Body of pancreas (tissue), 4 donors: ENCODE results near the gene MUC6. TPM values are rescaled to one million over a fixed set of nuclear protein-coding genes. Genes with fewer than 3 reads are reported as not detected.

Source experiments
- ATAC-seq: fragments of 150-250 bp; one replicate; pipeline ENCODE4 v1.9.1; 2016
- DNase-seq, 4 donors: peaks; one replicate each; pipeline ENCODE4 v3.0.0-alpha.2; 2019
- H3K27ac ChIP-seq, 4 donors: fragments of 200-600 bp; sonication (generic); 1 replicate in 3 of 4; 2 replicates in 1 of 4; pipeline versions ENCODE4 v1.5.1 to v1.6.1; 2016 to 2019; ENCODE audit warnings: mild to moderate bottlenecking in 1 of 4, mixed read lengths in 1 of 4, moderate library complexity in 1 of 4
- H3K27me3 ChIP-seq, 2 donors: fragments of 200-600 bp; sonication (generic); one replicate each; pipeline ENCODE4 v1.6.0; 2016; ENCODE audit warnings: mild to moderate bottlenecking in 1 of 2
- H3K36me3 ChIP-seq, 2 donors: fragments of 200-600 bp; sonication (generic); replicated peaks in 1 of 2; 2 replicates each; pipeline ENCODE4 v1.5.1; 2016; ENCODE audit warnings: low read depth in 2 of 2; ENCODE audit not compliant: insufficient read depth in 1 of 2
- H3K4me1 ChIP-seq: fragments of 200-600 bp; sonication (generic); one replicate; pipeline ENCODE4 v1.6.0; 2016
- H3K4me3 ChIP-seq, 2 donors: fragments of 200-600 bp; sonication (generic); 1 replicate in 1 of 2; 2 replicates in 1 of 2; pipeline ENCODE4 v1.5.1; 2016 to 2019
- H3K9me3 ChIP-seq, 3 donors: fragments of 200-600 bp; sonication (generic); 1 replicate in 2 of 3; 2 replicates in 1 of 3; pipeline ENCODE4 v1.5.1; 2016
- POLR2A ChIP-seq, 3 donors: fragments of 450-650 bp; IDR thresholded peaks; one replicate each; pipeline ENCODE4 v1.6.1; 2016; ENCODE audit warnings: antibody characterized with exemption in 3 of 3, mild to moderate bottlenecking in 2 of 3
- WGBS, 2 donors: methylation state at CpG; one replicate each; pipeline ENCODE4 v1.1.5; 2017; 5-methylcytosine and 5-hydroxymethylcytosine counted together
- intact Hi-C: fragments of 100-400 bp; cut with DNase I; formaldehyde crosslinking; loops from one replicate; pipeline ENCODE4 v1.15.1; 2023
- total RNA-seq, 2 donors: library from RNA; depleted of rRNA; stranded (reverse); fragments of >200 nt; gene quantifications; one replicate each; pipeline ENCODE4 v1.1.0, GENCODE V29; 2016
- TF ChIP-seq, protein P1 (sequence below), 7 experiments: fragments of 450-650 bp in 4 of 7; fragments of 200-600 bp in 3 of 7; sonication (generic) in 3 of 7; IDR thresholded peaks; one replicate each; pipeline ENCODE4 v1.5.1; 2016 to 2019; ENCODE audit warnings: antibody characterized with exemption in 7 of 7

Gene MUC6
- total RNA-seq, 2 donors from 2014 or later: 101 to 194 TPM

GRCh38 chr11:1003159-1003558, 33.4 kb downstream of the MUC6 start:
- DNase-seq (no peak), ATAC-seq (no peak)
- 93 to 96% methylated on average over 13 to 20 of the region's 20 CpGs for WGBS, 2 donors

DNA sequence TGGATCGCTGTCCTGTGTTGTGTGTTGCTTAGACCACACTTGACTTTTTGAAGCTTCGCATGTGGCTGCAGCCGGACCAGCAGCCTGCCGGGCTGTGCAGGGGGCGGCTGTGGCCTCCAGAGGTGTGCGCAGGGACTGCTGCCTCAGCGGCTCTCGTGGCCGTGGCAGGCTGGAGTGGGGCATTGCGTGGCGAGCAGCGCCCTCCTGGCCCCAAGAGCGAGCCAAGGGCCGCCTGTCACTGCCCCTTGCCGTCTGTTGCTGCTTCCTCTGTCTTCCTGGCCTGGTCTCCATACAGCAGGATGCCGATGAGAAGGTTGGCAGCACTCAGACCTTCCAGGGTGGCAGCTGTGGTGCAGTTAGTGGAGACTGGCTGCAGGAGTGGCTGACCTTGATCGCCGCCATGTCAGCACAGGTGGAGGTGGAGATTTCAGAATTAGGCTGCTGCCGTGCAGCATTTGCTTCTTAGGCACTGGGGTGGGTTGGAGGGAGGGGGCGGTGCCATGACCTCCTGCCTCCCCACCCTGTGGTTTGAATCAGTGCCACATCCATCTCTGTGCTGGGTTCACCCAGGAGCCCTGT, 34.0 kb downstream of the MUC6 start:
- H3K9me3 ChIP-seq: no peaks in the 10 kb centered on the region
- no peak for TF ChIP-seq POLR2A (IDR thresholded peaks at IDR 0.05)
- TF ChIP-seq, protein P1, sequence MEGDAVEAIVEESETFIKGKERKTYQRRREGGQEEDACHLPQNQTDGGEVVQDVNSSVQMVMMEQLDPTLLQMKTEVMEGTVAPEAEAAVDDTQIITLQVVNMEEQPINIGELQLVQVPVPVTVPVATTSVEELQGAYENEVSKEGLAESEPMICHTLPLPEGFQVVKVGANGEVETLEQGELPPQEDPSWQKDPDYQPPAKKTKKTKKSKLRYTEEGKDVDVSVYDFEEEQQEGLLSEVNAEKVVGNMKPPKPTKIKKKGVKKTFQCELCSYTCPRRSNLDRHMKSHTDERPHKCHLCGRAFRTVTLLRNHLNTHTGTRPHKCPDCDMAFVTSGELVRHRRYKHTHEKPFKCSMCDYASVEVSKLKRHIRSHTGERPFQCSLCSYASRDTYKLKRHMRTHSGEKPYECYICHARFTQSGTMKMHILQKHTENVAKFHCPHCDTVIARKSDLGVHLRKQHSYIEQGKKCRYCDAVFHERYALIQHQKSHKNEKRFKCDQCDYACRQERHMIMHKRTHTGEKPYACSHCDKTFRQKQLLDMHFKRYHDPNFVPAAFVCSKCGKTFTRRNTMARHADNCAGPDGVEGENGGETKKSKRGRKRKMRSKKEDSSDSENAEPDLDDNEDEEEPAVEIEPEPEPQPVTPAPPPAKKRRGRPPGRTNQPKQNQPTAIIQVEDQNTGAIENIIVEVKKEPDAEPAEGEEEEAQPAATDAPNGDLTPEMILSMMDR (IDR thresholded peaks at IDR 0.05): no peak
- WGBS, 2 donors: 63 to 80% methylated on average over 3 to 20 of the region's 20 CpGs
- intact Hi-C loops: no loop called here
- ATAC-seq (no peak), DNase-seq (peak in 2 of 4 donors; percentile 54 to 63)
- H3K4me3 ChIP-seq: no peak overlapping the region
- peaks cover 26% of the 10 kb centered on the region for H3K4me1 ChIP-seq
- H3K36me3 ChIP-seq: peaks cover 0 to 13% of the 10 kb centered on the region in 2 donors
- H3K27me3 ChIP-seq: no peaks in the 10 kb centered on the region
- peak overlapping the region in 1 of 4 donors; percentile 50 for H3K27ac ChIP-seq

More at GRCh38 chr11:1003159-1003558, 33.4 kb downstream of the MUC6 start:
- no peak for TF ChIP-seq POLR2A (IDR thresholded peaks at IDR 0.05)
- TF ChIP-seq, protein P1 (IDR thresholded peaks at IDR 0.05): no peak
- H3K4me1 ChIP-seq: peaks cover 26% of the 10 kb centered on the region
- intact Hi-C loops: no loop called here
- H3K27ac ChIP-seq: no peak overlapping the region
- no peaks in the 10 kb centered on the region for H3K9me3 ChIP-seq
- H3K4me3 ChIP-seq: no peak overlapping the region
- H3K27me3 ChIP-seq: no peaks in the 10 kb centered on the region
- H3K36me3 ChIP-seq: peaks cover 0 to 13% of the 10 kb centered on the region in 2 donors

DNA sequence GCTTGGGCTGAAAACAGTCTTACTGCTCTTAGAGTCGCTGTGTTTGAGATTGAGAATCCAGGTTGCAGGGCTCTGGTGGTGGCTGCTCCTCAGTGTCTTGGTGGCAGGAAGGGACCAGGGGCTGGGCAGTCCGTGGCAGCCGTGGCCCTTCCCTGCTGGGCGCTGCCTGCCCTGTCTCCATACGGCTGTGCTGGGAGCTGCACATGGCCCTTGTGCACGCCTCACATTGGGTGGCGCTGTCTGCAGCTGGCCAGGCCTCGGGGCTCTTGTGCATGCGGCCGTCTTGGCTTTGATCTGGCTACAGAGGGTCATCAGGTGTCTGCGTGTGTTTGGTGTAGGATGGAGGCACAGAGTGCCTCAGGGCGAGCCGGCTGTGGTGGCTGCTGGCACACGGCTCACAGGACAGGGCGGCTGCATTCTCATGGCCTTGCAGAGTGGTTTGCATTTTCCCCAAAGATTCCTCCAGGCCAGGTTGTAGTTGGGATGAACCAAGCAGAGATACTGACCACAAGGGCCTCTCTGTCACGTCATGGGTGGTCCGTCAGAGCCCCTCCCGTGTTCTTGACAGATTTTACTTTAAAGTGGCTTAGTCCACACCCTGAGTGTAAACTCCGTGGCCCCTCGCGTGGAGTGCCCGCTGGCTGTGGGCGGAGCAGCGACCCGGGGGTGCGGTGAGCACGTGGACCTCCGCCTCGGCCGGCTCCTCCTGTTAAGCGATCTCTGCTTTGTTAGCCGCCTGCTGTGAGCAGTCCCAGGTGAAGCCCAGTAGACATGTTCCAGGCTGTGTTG, 34.7 kb downstream of the MUC6 start:
- DNase-seq: no peak
- peaks cover 0 to 13% of the 10 kb centered on the region in 2 donors for H3K36me3 ChIP-seq
- no peak for ATAC-seq
- TF ChIP-seq POLR2A (IDR thresholded peaks at IDR 0.05): no peak
- TF ChIP-seq, protein P1 (IDR thresholded peaks at IDR 0.05): no peak
- H3K27me3 ChIP-seq: no peaks in the 10 kb centered on the region
- H3K9me3 ChIP-seq: no peaks in the 10 kb centered on the region
- no peak overlapping the region for H3K27ac ChIP-seq
- intact Hi-C loops: no loop called here
- no peak overlapping the region for H3K4me3 ChIP-seq
- 91 to 96% methylated on average over 20 to 32 of the region's 32 CpGs for WGBS, 2 donors
- peaks cover 20% of the 10 kb centered on the region for H3K4me1 ChIP-seq

- DNase-seq (no peak), ATAC-seq (no peak)
- Histone ChIP-seq H3K27me3 (no peaks in the 10 kb centered on the region), H3K36me3 (peaks cover 0 to 13% of the 10 kb centered on the region in 2 donors), H3K27ac (no peak overlapping the region), H3K4me3 (no peak overlapping the region), H3K9me3 (no peaks in the 10 kb centered on the region), H3K4me1 (peaks cover 8% of the 10 kb centered on the region)
- 89 to 94% methylated on average over 21 to 31 of the region's 38 CpGs for WGBS, 2 donors
- no peak for TF ChIP-seq POLR2A (IDR thresholded peaks at IDR 0.05)
- TF ChIP-seq, protein P1 (IDR thresholded peaks at IDR 0.05): no peak
- intact Hi-C loops: no loop called here
Measured at GRCh38 chr11:1000357-1001278, 35.9 kb downstream of the MUC6 start.
